Sigmoid colon (tissue), 7 donors: ENCODE measurements around the gene CLBA1. TPM values are rescaled to one million over a fixed set of nuclear protein-coding genes. Genes with fewer than 3 reads are reported as not detected.
A peak's percentile ranks its signal among the peaks of the same experiment; 100 is the strongest.

Experiments
- DNase-seq: peaks from one replicate; pipeline ENCODE4 v3.0.0-alpha.2; 2019
- H3K27ac ChIP-seq, 4 donors: fragments of 200-600 bp; sonication (generic); one replicate each; pipeline ENCODE4 v1.5.1; 2016 to 2019; ENCODE audit warnings: mild to moderate bottlenecking in 1 of 4
- H3K27me3 ChIP-seq, 3 donors: fragments of 200-600 bp; sonication (generic); one replicate each; pipeline ENCODE4 v1.5.1; 2019; ENCODE audit warnings: mild to moderate bottlenecking in 1 of 3
- H3K36me3 ChIP-seq, 4 donors: fragments of 200-600 bp; sonication (generic); one replicate each; pipeline ENCODE4 v1.5.1; 2016 to 2019
- H3K4me1 ChIP-seq, 4 donors: fragments of 200-600 bp; sonication (generic); one replicate each; pipeline ENCODE4 v1.5.1; 2017 to 2019
- H3K4me3 ChIP-seq, 4 donors: fragments of 200-600 bp; sonication (generic); one replicate each; pipeline ENCODE4 v1.5.1; 2017 to 2019; ENCODE audit warnings: mild to moderate bottlenecking in 2 of 4, moderate library complexity in 1 of 4
- H3K9me3 ChIP-seq, 4 donors: fragments of 200-600 bp in 3 of 4; sonication (generic) in 3 of 4; one replicate each; pipeline versions ENCODE4 v1.5.1 to v1.6.1; 2013 to 2019
- CTCF ChIP-seq, 4 experiments: fragments of 450-650 bp in 3 of 4; fragments of 200-600 bp in 1 of 4; IDR thresholded peaks; one replicate each; pipeline ENCODE4 v1.5.1; 2016 to 2019; ENCODE audit warnings: antibody characterized with exemption in 4 of 4, mild to moderate bottlenecking in 3 of 4, moderate library complexity in 2 of 4
- EP300 ChIP-seq, 4 donors: sonication (generic); formaldehyde crosslinking; IDR thresholded peaks; one replicate each; pipeline ENCODE4 v1.6.1; 2017; ENCODE audit warnings: antibody characterized with exemption in 4 of 4
- POLR2A ChIP-seq, 2 donors: fragments of 450-650 bp; IDR thresholded peaks; one replicate each; pipeline ENCODE4 v1.6.1; 2016; ENCODE audit warnings: antibody characterized with exemption in 2 of 2, mild to moderate bottlenecking in 2 of 2, moderate library complexity in 2 of 2
- POLR2AphosphoS5 ChIP-seq, 4 donors: sonication (generic); formaldehyde crosslinking; IDR thresholded peaks; one replicate each; pipeline ENCODE4 v1.6.1; 2017; ENCODE audit warnings: antibody characterized with exemption in 4 of 4
- WGBS, 2 donors: extraction: QIAGEN DNeasy Blood & Tissue Kit; methylation state at CpG; one replicate each; pipeline ENCODE4 v1.1.7; 2013; 5-methylcytosine and 5-hydroxymethylcytosine counted together
- intact Hi-C: fragments of 100-400 bp; cut with DNase I; formaldehyde crosslinking; loops from one replicate; pipeline ENCODE4 v1.15.1; 2023
- polyA plus RNA-seq, 3 donors: library from polyadenylated mRNA; stranded (reverse); fragments of 200-250 nt; gene quantifications; one replicate each; pipeline ENCODE4 v1.2.3, GENCODE V29; 2013
- total RNA-seq, 4 donors: library from RNA; depleted of rRNA; stranded (reverse); fragments of >200 nt; gene quantifications; one replicate each; pipeline ENCODE4 v1.1.0, GENCODE V29; 2016
- donor health status: healthy with polysubstance abuse.
- donor health status: Bipolar disorder and iron deficiency.
- donor health status: healthy.

The CLBA1 gene
- total and polyA plus RNA-seq, 7 donors: 2.8 to 8.4 (median 3.3) TPM

- TF ChIP-seq CTCF (IDR thresholded peaks at IDR 0.05) (no peak), EP300 (IDR thresholded peaks at IDR 0.05) (no peak), POLR2A (IDR thresholded peaks at IDR 0.05) (no peak), POLR2AphosphoS5 (IDR thresholded peaks at IDR 0.05) (no peak)
- intact Hi-C loops: no loop called here
- Histone ChIP-seq H3K4me3 (no peak overlapping the region), H3K27ac (peak overlapping the region in 2 of 4 donors; percentile 77 to 82), H3K27me3 (no peaks in the 10 kb centered on the region), H3K4me1 (peaks cover 0 to 41% (median 32%) of the 10 kb centered on the region in 4 donors), H3K36me3 (peaks cover 0 to 15% (median 2%) of the 10 kb centered on the region in 4 donors), H3K9me3 (no peaks in the 10 kb centered on the region)
- DNase-seq: no peak
- WGBS, 2 donors: 66 to 73% methylated on average over 8 of the region's 8 CpGs
These were observed 27.7 kb downstream of the CLBA1 start for GRCh38 chr14:105013150-105013785.

- H3K4me3 ChIP-seq: no peak overlapping the region
- no peaks in the 10 kb centered on the region for H3K9me3 ChIP-seq
- H3K27ac ChIP-seq: no peak overlapping the region
- H3K4me1 ChIP-seq: peaks cover 0 to 49% (median 39%) of the 10 kb centered on the region in 4 donors
- intact Hi-C loops: no loop called here
- TF ChIP-seq CTCF (IDR thresholded peaks at IDR 0.05) (no peak), EP300 (IDR thresholded peaks at IDR 0.05) (no peak), POLR2A (IDR thresholded peaks at IDR 0.05) (no peak), POLR2AphosphoS5 (IDR thresholded peaks at IDR 0.05) (no peak)
- H3K36me3 ChIP-seq: peaks cover 0 to 15% (median 2%) of the 10 kb centered on the region in 4 donors
- WGBS, 2 donors: 87 to 93% methylated on average over 9 of the region's 9 CpGs
- DNase-seq: no peak
- no peaks in the 10 kb centered on the region for H3K27me3 ChIP-seq
These were observed 28.4 kb downstream of the CLBA1 start for GRCh38 chr14:105014032-105014431.

GRCh38 chr14:105014631-105015030, 29.0 kb downstream of the CLBA1 start:
- no peak overlapping the region for H3K27ac ChIP-seq
- H3K4me3 ChIP-seq: no peak overlapping the region
- TF ChIP-seq POLR2A (IDR thresholded peaks at IDR 0.05): no peak
- no peak for TF ChIP-seq CTCF (IDR thresholded peaks at IDR 0.05)
- no peak for TF ChIP-seq POLR2AphosphoS5 (IDR thresholded peaks at IDR 0.05)
- no peak for TF ChIP-seq EP300 (IDR thresholded peaks at IDR 0.05)
- DNase-seq: no peak
- peaks cover 0 to 55% (median 45%) of the 10 kb centered on the region in 4 donors for H3K4me1 ChIP-seq
- peaks cover 0 to 14% (median 2%) of the 10 kb centered on the region in 4 donors for H3K36me3 ChIP-seq
- intact Hi-C loops: no loop called here
- WGBS, 2 donors: 61 to 70% methylated on average over 4 of the region's 4 CpGs
- no peaks in the 10 kb centered on the region for H3K9me3 ChIP-seq
- H3K27me3 ChIP-seq: no peaks in the 10 kb centered on the region

- no peak overlapping the region for H3K27ac ChIP-seq
- H3K27me3 ChIP-seq: no peaks in the 10 kb centered on the region
- TF ChIP-seq POLR2AphosphoS5 (IDR thresholded peaks at IDR 0.05): no peak
- no peak for TF ChIP-seq CTCF (IDR thresholded peaks at IDR 0.05)
- TF ChIP-seq EP300 (IDR thresholded peaks at IDR 0.05): no peak
- H3K36me3 ChIP-seq: peaks cover 0 to 8% (median 2%) of the 10 kb centered on the region in 4 donors
- no peak for DNase-seq
- H3K4me1 ChIP-seq: peaks cover 0 to 58% (median 50%) of the 10 kb centered on the region in 4 donors
- no peak overlapping the region for H3K4me3 ChIP-seq
- intact Hi-C loops: no loop called here
- 78 to 83% methylated on average over 9 of the region's 9 CpGs for WGBS, 2 donors
- no peaks in the 10 kb centered on the region for H3K9me3 ChIP-seq
These were observed 29.7 kb downstream of the CLBA1 start for GRCh38 chr14:105015242-105015641.
